HG03342 (cell line): ENCODE measurements around the gene LDB3.

Experiments
- ATAC-seq: cut with Tn5 transposase; IDR thresholded peaks from one replicate; pipeline ENCODE4 v1.9.1; 2021; ENCODE audit warnings: mild to moderate bottlenecking, moderate library complexity; ENCODE audit not compliant: unreplicated experiment

Gene LDB3

DNA sequence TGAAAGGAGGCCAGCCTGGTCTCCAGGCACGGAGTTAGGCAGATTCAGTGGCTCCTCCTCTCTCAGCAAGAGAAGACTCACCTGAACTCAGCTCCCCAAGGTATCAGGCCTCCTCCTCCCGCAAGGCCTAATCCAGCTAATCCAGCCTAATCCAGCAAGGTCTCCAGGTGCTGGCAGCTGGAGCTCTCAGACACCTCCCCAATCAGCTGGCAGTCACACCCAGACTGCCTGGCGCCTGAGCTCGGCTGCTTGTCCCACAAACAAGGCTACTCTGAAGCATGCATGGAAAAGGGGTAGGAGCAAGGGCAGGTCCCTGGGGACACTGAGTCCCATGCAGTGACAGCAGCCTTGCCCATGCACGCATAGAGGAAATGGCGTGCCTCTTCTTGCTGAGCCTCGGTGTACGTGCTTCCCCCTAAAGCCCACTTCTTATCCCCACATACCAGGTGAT lies 17.3 kb upstream of the LDB3 start:
- ATAC-seq, result no peak

DNA sequence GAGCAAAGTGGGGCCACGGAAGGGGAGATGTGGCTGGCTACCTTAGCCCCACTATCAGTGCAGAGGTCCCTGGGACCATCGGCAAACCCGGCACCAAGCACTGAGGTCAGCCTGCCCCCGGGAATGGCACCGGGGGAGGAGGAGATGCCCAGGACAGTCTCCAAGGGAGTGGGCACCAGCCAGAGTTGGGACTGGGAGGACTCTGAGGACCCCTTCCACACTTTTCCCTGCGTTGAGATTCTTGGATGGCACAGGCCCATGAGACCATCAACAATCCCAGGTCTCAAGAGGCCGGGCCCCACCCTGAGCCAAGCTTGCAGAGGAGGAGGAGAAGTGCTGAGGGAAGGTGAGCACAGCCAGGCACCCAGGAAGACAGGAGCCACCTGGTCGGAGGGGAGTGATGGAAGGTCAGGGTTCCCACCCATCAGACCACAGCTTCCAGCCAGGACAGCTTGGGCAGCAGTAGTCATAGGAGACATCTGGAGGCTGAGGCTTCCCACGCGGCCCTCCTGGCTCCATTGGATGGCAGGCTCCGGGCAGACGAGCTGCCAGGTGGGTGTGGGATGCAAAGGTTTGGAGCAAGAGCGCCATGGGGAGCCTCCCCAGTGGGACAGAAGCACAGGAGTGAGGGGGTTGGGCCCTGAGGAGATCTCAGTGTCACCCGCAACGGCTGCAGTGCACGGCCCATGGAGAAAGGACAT lies 16.5 kb upstream of the LDB3 start:
- ATAC-seq, result no peak

GRCh38 chr10:86652361-86653202 lies 15.7 kb upstream of the LDB3 start:
- no peak for ATAC-seq

DNA sequence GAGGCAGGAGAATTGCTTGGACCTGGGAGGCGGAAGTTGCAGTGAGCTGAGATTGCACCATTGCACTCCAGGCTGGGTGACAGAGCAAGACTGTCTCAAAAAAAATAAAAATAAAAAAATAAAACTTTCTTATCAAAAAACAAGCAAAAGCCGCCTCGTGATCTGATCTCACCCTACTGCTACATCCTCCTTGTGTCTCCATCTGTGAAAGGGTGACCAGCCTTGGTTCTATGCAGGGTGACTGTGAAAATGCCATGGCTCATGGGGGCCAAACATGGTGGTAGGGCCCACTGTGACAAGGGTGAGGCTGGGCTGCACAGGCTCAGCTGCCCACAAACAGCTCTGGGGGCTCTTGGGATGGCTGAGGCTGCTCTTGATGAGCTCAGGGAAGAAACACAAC lies 14.9 kb upstream of the LDB3 start:
- ATAC-seq, result no peak

DNA sequence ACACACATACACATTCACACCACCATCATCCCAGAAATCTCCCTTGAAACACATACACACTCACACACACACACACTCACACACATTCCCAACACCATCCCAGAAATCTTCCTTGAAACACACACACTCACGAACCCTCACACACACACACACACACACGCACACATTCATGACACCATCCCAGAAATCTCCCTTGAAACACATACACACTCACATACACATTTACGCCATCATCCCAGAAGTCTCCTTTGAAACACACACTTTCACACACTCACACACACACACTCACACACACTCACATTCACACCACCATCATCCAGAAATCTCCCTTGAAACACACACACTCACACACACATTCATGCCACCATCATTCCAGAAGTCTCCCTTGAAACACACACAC lies 14.3 kb upstream of the LDB3 start:
- ATAC-seq, result no peak

DNA sequence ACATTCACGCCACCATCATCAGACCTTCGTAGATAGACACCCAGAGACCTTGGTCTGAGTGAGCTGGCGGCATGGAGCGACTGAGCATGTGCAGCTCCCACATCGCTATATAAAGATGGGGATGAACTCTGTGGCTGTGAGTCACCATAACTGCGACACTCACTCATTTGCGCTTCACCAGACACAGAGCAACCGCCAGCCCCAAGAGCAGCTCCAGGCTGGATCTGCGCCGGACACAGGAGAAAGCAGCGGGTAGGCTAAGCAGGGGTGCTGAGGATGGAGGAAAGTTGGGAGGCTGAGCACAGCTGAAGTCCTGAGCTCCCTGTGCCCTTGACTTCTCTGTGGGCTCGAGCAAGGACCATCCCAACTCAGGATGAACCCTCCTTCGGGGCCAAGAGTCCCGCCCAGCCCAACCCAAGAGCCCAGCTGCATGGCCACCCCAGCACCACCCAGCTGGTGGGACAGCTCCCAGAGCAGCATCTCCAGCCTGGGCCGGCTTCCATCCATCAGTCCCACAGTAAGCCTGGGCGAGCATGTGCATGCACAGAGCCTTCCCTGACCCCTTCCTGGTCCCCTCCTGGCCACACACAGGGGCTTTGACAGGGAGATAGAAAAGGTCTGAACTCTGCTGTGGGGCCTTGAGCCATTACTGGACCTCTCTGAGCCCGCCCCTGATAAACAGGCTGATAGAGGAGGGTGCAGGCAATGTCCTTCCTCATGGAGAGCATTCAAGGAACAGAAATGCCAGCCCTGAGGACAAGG lies 13.7 kb upstream of the LDB3 start, which contains the start of gene OPN4:
Gene OPN4 (plus strand): TSS at position 137 of the 762 bp plus-strand sequence. CDS start 237 bp downstream, at position 374.
- ATAC-seq, result no peak

GRCh38 chr10:86655173-86655540 lies 13.2 kb upstream of the LDB3 start:
- no peak for ATAC-seq

GRCh38 chr10:86655596-86655995 lies 12.7 kb upstream of the LDB3 start:
- ATAC-seq, result no peak

DNA sequence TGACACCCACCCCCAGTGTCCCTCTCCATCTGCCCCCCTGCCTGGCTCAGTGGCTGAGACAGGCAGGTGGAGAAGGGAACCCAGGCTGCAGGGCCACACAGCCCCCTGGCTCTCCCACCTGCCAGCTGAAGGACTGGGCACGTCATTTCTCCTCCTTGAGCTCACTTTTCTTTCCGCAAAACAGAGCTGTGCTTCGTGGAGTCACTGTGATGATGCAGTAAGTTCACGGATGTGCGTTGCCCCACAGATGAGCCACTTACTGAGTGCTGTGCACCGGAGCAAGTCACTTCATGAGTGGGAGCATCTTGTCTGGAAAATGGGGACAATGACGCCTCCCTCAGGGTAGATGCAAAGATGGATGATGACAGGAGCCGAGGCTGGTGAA lies 11.3 kb upstream of the LDB3 start:
- no peak for ATAC-seq

GRCh38 chr10:86657396-86658011 lies 10.8 kb upstream of the LDB3 start:
- no peak for ATAC-seq

DNA sequence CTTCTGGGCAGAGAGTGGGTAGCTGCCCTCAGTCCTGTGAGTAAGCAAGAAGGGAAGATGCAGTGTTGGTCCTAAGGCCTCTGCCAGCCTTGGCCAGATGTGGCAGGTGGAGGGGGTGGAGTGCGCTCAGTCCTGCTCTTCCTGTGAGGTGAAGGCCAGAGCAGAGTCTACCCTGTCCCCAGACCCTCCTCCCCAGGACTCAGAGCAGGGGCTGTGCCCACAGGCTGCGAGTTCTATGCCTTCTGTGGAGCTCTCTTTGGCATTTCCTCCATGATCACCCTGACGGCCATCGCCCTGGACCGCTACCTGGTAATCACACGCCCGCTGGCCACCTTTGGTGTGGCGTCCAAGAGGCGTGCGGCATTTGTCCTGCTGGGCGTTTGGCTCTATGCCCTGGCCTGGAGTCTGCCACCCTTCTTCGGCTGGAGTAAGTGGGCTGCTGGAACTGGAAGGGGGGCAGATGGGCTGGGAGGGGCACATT lies 10.0 kb upstream of the LDB3 start:
- no peak for ATAC-seq

DNA sequence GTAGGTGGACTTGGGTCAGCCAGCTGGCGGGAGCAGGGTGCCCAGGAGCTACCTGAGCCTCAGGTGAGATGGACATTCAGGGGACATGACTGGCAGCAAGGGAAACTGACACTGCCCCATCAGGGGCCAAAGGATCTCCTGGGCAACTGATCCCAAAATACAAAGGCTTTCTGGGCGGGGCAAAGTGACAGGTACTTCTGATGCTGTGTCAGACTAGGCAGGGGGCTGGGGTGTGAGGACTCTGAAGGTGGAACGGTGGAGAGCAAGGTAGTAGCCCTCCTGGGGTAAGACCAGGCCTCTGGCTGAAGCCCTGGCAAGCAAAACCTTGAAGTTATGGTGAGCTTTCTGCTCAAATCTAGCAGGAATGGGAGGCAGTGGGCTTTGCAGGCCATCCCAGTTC lies 9.6 kb upstream of the LDB3 start:
- no peak for ATAC-seq

DNA sequence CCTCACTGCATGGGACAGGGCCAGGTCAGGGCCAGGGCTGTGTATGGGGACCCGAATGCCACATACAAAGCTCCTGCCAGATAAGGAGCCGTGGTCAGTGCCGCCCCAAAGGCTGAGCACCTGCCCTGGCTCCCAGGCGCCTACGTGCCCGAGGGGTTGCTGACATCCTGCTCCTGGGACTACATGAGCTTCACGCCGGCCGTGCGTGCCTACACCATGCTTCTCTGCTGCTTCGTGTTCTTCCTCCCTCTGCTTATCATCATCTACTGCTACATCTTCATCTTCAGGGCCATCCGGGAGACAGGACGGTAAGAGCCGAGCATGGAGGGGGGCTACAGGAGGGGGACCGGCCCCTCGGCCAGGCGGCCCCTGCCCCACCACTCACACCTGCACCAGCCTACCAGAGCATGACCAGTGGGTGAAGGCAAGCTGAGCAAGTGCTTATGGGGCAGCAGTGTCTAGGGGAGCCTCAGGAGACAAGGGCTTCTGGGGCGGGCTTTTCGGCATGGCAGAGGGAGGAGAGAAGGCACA lies 9.1 kb upstream of the LDB3 start:
- no peak for ATAC-seq

DNA sequence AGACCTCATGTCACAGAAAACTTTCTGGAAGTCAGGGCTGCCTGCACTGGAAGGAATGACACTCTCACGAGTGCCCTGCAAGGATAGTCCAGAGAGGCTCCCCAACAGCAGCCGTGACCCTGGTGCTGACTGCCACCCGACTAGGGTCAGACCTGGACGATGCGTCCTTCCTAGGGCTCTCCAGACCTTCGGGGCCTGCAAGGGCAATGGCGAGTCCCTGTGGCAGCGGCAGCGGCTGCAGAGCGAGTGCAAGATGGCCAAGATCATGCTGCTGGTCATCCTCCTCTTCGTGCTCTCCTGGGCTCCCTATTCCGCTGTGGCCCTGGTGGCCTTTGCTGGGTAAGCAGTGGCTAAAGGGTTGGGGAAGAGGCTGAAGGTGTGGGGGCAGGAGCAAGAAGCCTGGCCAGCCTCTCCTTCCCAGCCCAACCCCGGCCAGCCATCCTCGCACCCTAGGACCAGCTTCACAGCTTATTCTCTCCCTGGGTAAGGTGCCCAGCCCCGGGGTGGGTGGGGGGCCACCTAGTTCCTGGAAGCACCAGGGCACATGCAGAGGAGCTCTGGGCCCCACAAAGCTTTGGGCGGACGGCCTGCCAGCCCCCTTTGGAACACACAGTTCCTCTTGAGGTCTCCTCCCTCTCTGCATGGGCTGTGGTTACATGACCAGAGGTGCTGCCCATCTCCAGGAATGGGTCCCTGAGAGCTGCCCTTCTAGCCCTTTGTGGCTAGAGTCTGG lies 8.4 kb upstream of the LDB3 start:
- ATAC-seq, result no peak

- no peak for ATAC-seq
Measured at GRCh38 chr10:86661161-86662025, 6.9 kb upstream of the LDB3 start.

DNA sequence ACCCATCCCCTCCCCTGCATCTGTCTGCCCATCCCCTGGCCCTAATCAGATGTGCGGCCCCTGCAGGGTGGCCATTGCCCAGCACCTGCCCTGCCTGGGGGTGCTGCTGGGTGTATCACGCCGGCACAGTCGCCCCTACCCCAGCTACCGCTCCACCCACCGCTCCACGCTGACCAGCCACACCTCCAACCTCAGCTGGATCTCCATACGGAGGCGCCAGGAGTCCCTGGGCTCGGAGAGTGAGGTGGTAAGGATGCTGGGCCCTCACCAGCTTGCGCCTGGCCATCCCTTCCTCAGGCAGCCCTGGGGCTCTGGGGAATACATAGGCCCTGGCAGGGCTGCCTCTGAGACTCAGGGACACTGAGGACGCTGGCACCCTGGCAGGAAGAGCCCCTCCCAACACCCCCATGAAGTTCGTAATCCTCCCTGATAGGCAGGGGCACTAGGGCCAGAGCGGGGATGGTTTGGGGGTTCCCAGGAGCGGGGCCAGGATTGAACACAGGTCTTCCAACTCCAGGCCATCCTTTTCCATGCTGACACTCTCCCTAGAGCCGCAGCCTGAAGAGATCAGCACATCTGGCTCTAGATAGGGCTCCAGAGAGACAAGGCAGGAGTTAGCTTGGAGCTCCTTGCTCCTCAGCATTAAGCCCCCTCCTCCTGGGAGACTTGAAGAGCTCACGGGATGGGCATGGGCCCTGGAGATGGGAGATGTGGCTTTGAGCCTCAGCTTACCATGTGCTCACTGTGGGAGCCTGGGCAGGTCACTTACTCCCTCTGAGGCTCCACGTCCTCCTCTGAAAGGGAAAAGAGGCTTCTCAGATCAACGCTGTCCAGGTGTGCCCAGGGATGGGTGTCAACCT lies 5.9 kb upstream of the LDB3 start:
- ATAC-seq, result no peak

- no peak for ATAC-seq
Measured at GRCh38 chr10:86663046-86663345, 5.3 kb upstream of the LDB3 start.

- no peak for ATAC-seq
Measured at GRCh38 chr10:86663576-86664339, 4.6 kb upstream of the LDB3 start.
